ENCODE results near the gene DBNDD2.
A peak's percentile ranks its signal among the peaks of the same experiment; 100 is the strongest.

Gene DBNDD2

GRCh38 chr20:45368221-45368980 is 39.7 kb upstream of the DBNDD2 start:
- H3K9ac ChIP-seq (ENCODE audit: low read length): no peak overlapping the region
- H3K36me3 ChIP-seq (ENCODE audit: insufficient read depth, low read length): peaks cover 28% of the 10 kb centered on the region
- no peak overlapping the region for H3K4me3 ChIP-seq (ENCODE audit: low read depth in 1 of 2, low read length in 2 of 2)
- no peak overlapping the region for H3K27ac ChIP-seq (ENCODE audit: low read depth, low read length)
- peaks cover 27% of the 10 kb centered on the region for H3K4me1 ChIP-seq (ENCODE audit: insufficient read depth, low read length)
- H3K9me3 ChIP-seq (ENCODE audit: low read length): no peaks in the 10 kb centered on the region
- no peaks in the 10 kb centered on the region for H3K27me3 ChIP-seq (ENCODE audit: control insufficient read depth in 1 of 2, insufficient read depth in 2 of 2, low read length in 2 of 2)

- Histone ChIP-seq H3K27ac (ENCODE audit: low read depth, low read length) (no peak overlapping the region), H3K4me1 (ENCODE audit: insufficient read depth, low read length) (peaks cover 11% of the 10 kb centered on the region), H3K9ac (ENCODE audit: low read length) (no peak overlapping the region), H3K9me3 (ENCODE audit: low read length) (no peaks in the 10 kb centered on the region), H3K4me3 (ENCODE audit: low read depth in 1 of 2, low read length in 2 of 2) (no peak overlapping the region), H3K27me3 (ENCODE audit: control insufficient read depth in 1 of 2, insufficient read depth in 2 of 2, low read length in 2 of 2) (no peaks in the 10 kb centered on the region), H3K36me3 (ENCODE audit: insufficient read depth, low read length) (peaks cover 27% of the 10 kb centered on the region)
Measured at GRCh38 chr20:45370571-45371160, 37.4 kb upstream of the DBNDD2 start.

- no peaks in the 10 kb centered on the region for H3K27me3 ChIP-seq (ENCODE audit: control insufficient read depth in 1 of 2, insufficient read depth in 2 of 2, low read length in 2 of 2)
- H3K4me1 ChIP-seq (ENCODE audit: insufficient read depth, low read length): peaks cover 11% of the 10 kb centered on the region
- peaks cover 12% of the 10 kb centered on the region for H3K36me3 ChIP-seq (ENCODE audit: insufficient read depth, low read length)
- H3K9me3 ChIP-seq (ENCODE audit: low read length): no peaks in the 10 kb centered on the region
- no peak overlapping the region for H3K9ac ChIP-seq (ENCODE audit: low read length)
- H3K4me3 ChIP-seq (ENCODE audit: low read depth in 1 of 2, low read length in 2 of 2): no peak overlapping the region
- H3K27ac ChIP-seq (ENCODE audit: low read depth, low read length): no peak overlapping the region
Measured at GRCh38 chr20:45372241-45372640, 35.8 kb upstream of the DBNDD2 start.

- H3K27me3 ChIP-seq (ENCODE audit: control insufficient read depth in 1 of 2, insufficient read depth in 2 of 2, low read length in 2 of 2): no peaks in the 10 kb centered on the region
- peaks cover 11% of the 10 kb centered on the region for H3K4me1 ChIP-seq (ENCODE audit: insufficient read depth, low read length)
- peak overlapping the region; percentile 94 for H3K27ac ChIP-seq (ENCODE audit: low read depth, low read length)
- H3K9ac ChIP-seq (ENCODE audit: low read length): peak overlapping the region; percentile 67
- no peaks in the 10 kb centered on the region for H3K9me3 ChIP-seq (ENCODE audit: low read length)
- H3K36me3 ChIP-seq (ENCODE audit: insufficient read depth, low read length): peaks cover 6% of the 10 kb centered on the region
- H3K4me3 ChIP-seq (ENCODE audit: low read depth in 1 of 2, low read length in 2 of 2): peak overlapping the region; percentile 59 to 83
Measured at GRCh38 chr20:45372646-45373352, 35.3 kb upstream of the DBNDD2 start.

GRCh38 chr20:45373353-45374100 is 34.6 kb upstream of the DBNDD2 start:
- Histone ChIP-seq H3K9me3 (ENCODE audit: low read length) (no peaks in the 10 kb centered on the region), H3K36me3 (ENCODE audit: insufficient read depth, low read length) (no peaks in the 10 kb centered on the region), H3K4me1 (ENCODE audit: insufficient read depth, low read length) (peaks cover 11% of the 10 kb centered on the region), H3K4me3 (ENCODE audit: low read depth in 1 of 2, low read length in 2 of 2) (peak overlapping the region; percentile 59 to 83), H3K9ac (ENCODE audit: low read length) (peak overlapping the region; percentile 67), H3K27me3 (ENCODE audit: control insufficient read depth in 1 of 2, insufficient read depth in 2 of 2, low read length in 2 of 2) (no peaks in the 10 kb centered on the region), H3K27ac (ENCODE audit: low read depth, low read length) (peak overlapping the region; percentile 94)

- no peaks in the 10 kb centered on the region for H3K36me3 ChIP-seq (ENCODE audit: insufficient read depth, low read length)
- no peaks in the 10 kb centered on the region for H3K27me3 ChIP-seq (ENCODE audit: control insufficient read depth in 1 of 2, insufficient read depth in 2 of 2, low read length in 2 of 2)
- H3K27ac ChIP-seq (ENCODE audit: low read depth, low read length): peak overlapping the region; percentile 94
- H3K4me3 ChIP-seq (ENCODE audit: low read depth in 1 of 2, low read length in 2 of 2): peak overlapping the region; percentile 59 to 83
- H3K9ac ChIP-seq (ENCODE audit: low read length): no peak overlapping the region
- H3K4me1 ChIP-seq (ENCODE audit: insufficient read depth, low read length): peaks cover 11% of the 10 kb centered on the region
- H3K9me3 ChIP-seq (ENCODE audit: low read length): no peaks in the 10 kb centered on the region
Measured at GRCh38 chr20:45374101-45374467, 34.0 kb upstream of the DBNDD2 start.

DNA sequence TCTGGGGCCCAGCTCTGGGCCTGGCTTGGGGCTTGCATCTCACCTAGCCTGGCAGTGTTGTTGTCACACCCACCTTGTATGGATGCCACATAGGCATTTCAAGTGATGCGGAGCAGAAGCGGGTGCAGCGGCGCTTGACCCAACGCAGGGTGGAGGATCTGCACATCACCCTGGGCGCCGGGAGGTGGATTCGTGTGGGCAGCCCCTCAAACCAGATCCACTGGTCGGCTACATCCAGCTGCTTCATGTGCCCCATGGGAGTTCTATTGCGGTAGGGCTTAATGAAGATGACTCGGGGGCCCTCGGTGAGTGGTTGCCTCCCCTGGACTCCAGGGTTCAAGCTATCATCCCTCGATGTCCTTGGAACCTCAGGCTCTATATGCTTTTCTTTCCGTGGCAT is 33.1 kb upstream of the DBNDD2 start:
- Histone ChIP-seq H3K27ac (ENCODE audit: low read depth, low read length) (no peak overlapping the region), H3K27me3 (ENCODE audit: control insufficient read depth in 1 of 2, insufficient read depth in 2 of 2, low read length in 2 of 2) (no peaks in the 10 kb centered on the region), H3K36me3 (ENCODE audit: insufficient read depth, low read length) (no peaks in the 10 kb centered on the region), H3K4me3 (ENCODE audit: low read depth in 1 of 2, low read length in 2 of 2) (no peak overlapping the region), H3K4me1 (ENCODE audit: insufficient read depth, low read length) (peaks cover 11% of the 10 kb centered on the region), H3K9ac (ENCODE audit: low read length) (no peak overlapping the region), H3K9me3 (ENCODE audit: low read length) (no peaks in the 10 kb centered on the region)

DNA sequence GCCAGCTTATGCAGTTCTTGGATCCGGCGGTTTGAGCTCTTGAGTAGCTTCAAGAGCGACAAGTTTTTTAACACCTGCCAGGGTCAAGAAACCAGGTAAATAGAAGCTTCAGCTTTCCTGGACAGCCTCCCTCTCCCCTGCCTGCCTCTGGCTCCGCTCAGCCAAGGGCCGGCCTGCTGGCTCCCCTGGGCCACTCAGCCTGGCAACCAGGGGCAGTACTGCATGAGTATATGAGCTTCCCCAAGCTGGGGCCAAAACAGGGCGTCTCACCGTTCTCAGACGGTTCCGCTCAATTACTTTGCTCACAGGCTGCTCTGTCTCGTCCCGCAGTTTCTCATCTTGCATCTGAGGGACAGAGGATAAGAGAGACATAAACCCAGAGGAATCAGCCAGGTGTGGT is 30.8 kb upstream of the DBNDD2 start:
- Histone ChIP-seq H3K36me3 (ENCODE audit: insufficient read depth, low read length) (no peaks in the 10 kb centered on the region), H3K9ac (ENCODE audit: low read length) (no peak overlapping the region), H3K27me3 (ENCODE audit: control insufficient read depth in 1 of 2, insufficient read depth in 2 of 2, low read length in 2 of 2) (no peaks in the 10 kb centered on the region), H3K4me1 (ENCODE audit: insufficient read depth, low read length) (peaks cover 8% of the 10 kb centered on the region), H3K4me3 (ENCODE audit: low read depth in 1 of 2, low read length in 2 of 2) (no peak overlapping the region), H3K27ac (ENCODE audit: low read depth, low read length) (no peak overlapping the region), H3K9me3 (ENCODE audit: low read length) (no peaks in the 10 kb centered on the region)

GRCh38 chr20:45378191-45378590 is 29.9 kb upstream of the DBNDD2 start, which contains the start of gene TP53TG5:
Gene TP53TG5, minus strand, starts transcription at chr20:45378325. Its CDS starts 89 bp downstream, at chr20:45378236.
- H3K4me1 ChIP-seq (ENCODE audit: insufficient read depth, low read length): peaks cover 2% of the 10 kb centered on the region
- no peak within 1 kb of the TSS for H3K4me3 ChIP-seq (ENCODE audit: low read depth in 1 of 2, low read length in 2 of 2)
- no peaks in the 10 kb centered on the region for H3K9me3 ChIP-seq (ENCODE audit: low read length)
- no peak within 1 kb of the TSS for H3K9ac ChIP-seq (ENCODE audit: low read length)
- H3K27me3 ChIP-seq (ENCODE audit: control insufficient read depth in 1 of 2, insufficient read depth in 2 of 2, low read length in 2 of 2): no peaks in the 10 kb centered on the region
- no peaks in the 10 kb centered on the region for H3K36me3 ChIP-seq (ENCODE audit: insufficient read depth, low read length)
- no peak within 1 kb of the TSS for H3K27ac ChIP-seq (ENCODE audit: low read depth, low read length)

DNA sequence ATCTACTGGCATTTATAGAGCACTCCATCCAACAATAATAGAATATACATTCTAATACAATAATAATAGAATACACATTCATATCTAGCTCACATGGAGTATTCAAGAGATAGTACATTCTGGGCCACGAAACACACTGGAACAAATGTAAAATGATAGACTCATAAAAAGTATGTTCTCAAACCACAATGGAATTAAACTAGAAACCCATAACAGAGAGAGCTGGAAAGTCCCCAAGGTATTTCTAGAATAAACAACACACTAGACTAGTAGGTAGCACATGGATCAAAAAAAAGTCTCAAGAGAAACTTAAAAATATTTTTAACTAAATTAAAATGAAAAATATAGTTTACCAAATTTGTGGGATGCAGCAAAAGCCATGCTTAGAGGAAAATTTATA is 20.8 kb upstream of the DBNDD2 start:
- Histone ChIP-seq H3K9ac (ENCODE audit: low read length) (no peak overlapping the region), H3K4me3 (ENCODE audit: low read depth in 1 of 2, low read length in 2 of 2) (no peak overlapping the region), H3K27ac (ENCODE audit: low read depth, low read length) (no peak overlapping the region), H3K9me3 (ENCODE audit: low read length) (no peaks in the 10 kb centered on the region), H3K36me3 (ENCODE audit: insufficient read depth, low read length) (no peaks in the 10 kb centered on the region), H3K27me3 (ENCODE audit: control insufficient read depth in 1 of 2, insufficient read depth in 2 of 2, low read length in 2 of 2) (no peaks in the 10 kb centered on the region), H3K4me1 (ENCODE audit: insufficient read depth, low read length) (no peaks in the 10 kb centered on the region)

DNA sequence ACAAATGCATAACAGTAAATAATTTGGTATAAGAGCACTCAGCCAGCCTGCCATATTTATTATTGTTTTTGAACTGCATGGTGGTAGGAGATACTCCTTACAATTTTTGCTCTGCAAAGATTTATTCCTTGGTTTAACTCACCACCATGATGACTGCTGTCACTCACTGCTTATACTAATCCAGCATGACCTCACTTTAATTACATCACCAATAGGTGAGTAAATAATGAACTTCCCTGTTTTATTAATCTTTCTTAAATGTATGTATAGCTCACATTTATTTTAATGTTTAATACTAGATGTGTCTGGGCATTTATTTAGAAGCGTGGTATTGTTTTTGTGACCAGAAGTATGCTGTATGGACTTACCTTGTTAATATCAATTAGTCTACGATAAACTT is 17.2 kb upstream of the DBNDD2 start:
- no peak overlapping the region for H3K27ac ChIP-seq (ENCODE audit: low read depth, low read length)
- no peaks in the 10 kb centered on the region for H3K27me3 ChIP-seq (ENCODE audit: control insufficient read depth in 1 of 2, insufficient read depth in 2 of 2, low read length in 2 of 2)
- H3K9ac ChIP-seq (ENCODE audit: low read length): no peak overlapping the region
- peaks cover 4% of the 10 kb centered on the region for H3K36me3 ChIP-seq (ENCODE audit: insufficient read depth, low read length)
- H3K4me1 ChIP-seq (ENCODE audit: insufficient read depth, low read length): no peaks in the 10 kb centered on the region
- H3K4me3 ChIP-seq (ENCODE audit: low read depth in 1 of 2, low read length in 2 of 2): no peak overlapping the region
- no peaks in the 10 kb centered on the region for H3K9me3 ChIP-seq (ENCODE audit: low read length)

Measured in muscle layer of colon (tissue), 2 donors.